Adipose tissue (tissue), 3 donors: ENCODE data around the gene SFXN2. TPM values are rescaled to one million over a fixed set of nuclear protein-coding genes. Genes with fewer than 3 reads are reported as not detected.
"Not testable (repeated sequence)": the region's sequence is repeated elsewhere in the genome, so short reads cannot be mapped to it uniquely, and the experiment has no call there.

Source experiments
- H3K27ac ChIP-seq: one replicate; pipeline ENCODE4 v1.5.1; 2013; ENCODE audit warnings: low read depth, low read length
- WGBS, 3 donors: extraction: QIAGEN DNeasy Blood & Tissue Kit; methylation state at CpG; one replicate each; pipeline ENCODE4 v1.1.7; 2013; 5-methylcytosine and 5-hydroxymethylcytosine counted together
- polyA plus RNA-seq, 3 donors: library from polyadenylated mRNA; stranded (reverse); fragments of 200-250 nt; gene quantifications; one replicate each; pipeline ENCODE4 v1.2.3, GENCODE V29; 2013
- donor health status: healthy with polysubstance abuse.
- donor health status: Bipolar disorder and iron deficiency.
- donor health status: healthy.

Gene SFXN2
- polyA plus RNA-seq, 3 donors = 3.0 to 11.5 (median 10.8) TPM

- no peak within 1 kb of the TSS for H3K27ac ChIP-seq
- WGBS, 3 donors = 0 to 1% (median 0%) methylated on average over 54 to 62 of the region's 62 CpGs
These were observed 419 bp upstream of the SFXN2 start, which contains the start of gene ARL3 for GRCh38 chr10:102713814-102714620. Gene ARL3 (minus strand): TSS chr10:102714397. CDS start chr10:102714275, 122 bp downstream.

- WGBS, 3 donors = 83 to 95% (median 91%) methylated on average over 1 of the region's 1 CpG
- no peak overlapping the region for H3K27ac ChIP-seq
These were observed 1.4 kb downstream of the SFXN2 start for GRCh38 chr10:102715880-102716279.

GRCh38 chr10:102716900-102717565 lies 2.6 kb downstream of the SFXN2 start:
- 90 to 97% (median 96%) methylated on average over 16 to 18 of the region's 18 CpGs for WGBS, 3 donors
- not testable (repeated sequence) for H3K27ac ChIP-seq

GRCh38 chr10:102718220-102718619 lies 3.8 kb downstream of the SFXN2 start:
- H3K27ac ChIP-seq = no peak overlapping the region
- 21 to 40% (median 31%) methylated on average over 3 of the region's 3 CpGs for WGBS, 3 donors

- no peak overlapping the region for H3K27ac ChIP-seq
- 90 to 95% (median 91%) methylated on average over 3 of the region's 3 CpGs for WGBS, 3 donors
These were observed 5.9 kb downstream of the SFXN2 start for GRCh38 chr10:102720337-102720736.

GRCh38 chr10:102720775-102721301 lies 6.4 kb downstream of the SFXN2 start:
- H3K27ac ChIP-seq = no peak overlapping the region
- whole genome bisulfite sequencing, 3 donors = 58 to 70% (median 67%) methylated on average over 6 of the region's 6 CpGs

- no peak overlapping the region for H3K27ac ChIP-seq
- WGBS, 3 donors = 73 to 78% (median 75%) methylated on average over 4 of the region's 4 CpGs
These were observed 7.5 kb downstream of the SFXN2 start for GRCh38 chr10:102721954-102722353.

- 95 to 98% (median 97%) methylated on average over 4 of the region's 4 CpGs for WGBS, 3 donors
- no peak overlapping the region for H3K27ac ChIP-seq
These were observed 9.6 kb downstream of the SFXN2 start for GRCh38 chr10:102723989-102724388.

GRCh38 chr10:102726274-102726673 lies 11.8 kb downstream of the SFXN2 start:
- 47 to 58% (median 56%) methylated on average over 3 of the region's 3 CpGs for WGBS, 3 donors
- no peak overlapping the region for H3K27ac ChIP-seq

- no peak overlapping the region for H3K27ac ChIP-seq
- WGBS, 3 donors = 69 to 71% (median 70%) methylated on average over 13 of the region's 13 CpGs
These were observed 12.8 kb downstream of the SFXN2 start for GRCh38 chr10:102727037-102727818.

- WGBS, 3 donors = 44 to 54% (median 47%) methylated on average over 28 to 30 of the region's 30 CpGs
- H3K27ac ChIP-seq = no peak overlapping the region
These were observed 14.9 kb downstream of the SFXN2 start for GRCh38 chr10:102729029-102730026.

GRCh38 chr10:102731222-102731800 lies 16.9 kb downstream of the SFXN2 start:
- 67 to 80% (median 78%) methylated on average over 5 of the region's 5 CpGs for WGBS, 3 donors
- H3K27ac ChIP-seq = no peak overlapping the region

GRCh38 chr10:102732661-102733060 lies 18.2 kb downstream of the SFXN2 start:
- WGBS, 3 donors = 0 to 80% (median 60%) methylated on average over 1 of the region's 1 CpG
- H3K27ac ChIP-seq = no peak overlapping the region

GRCh38 chr10:102735065-102735562 lies 20.7 kb downstream of the SFXN2 start:
- H3K27ac ChIP-seq = no peak overlapping the region
- WGBS, 3 donors = 57 to 73% (median 69%) methylated on average over 9 of the region's 9 CpGs

- H3K27ac ChIP-seq = no peak overlapping the region
These were observed 24.3 kb downstream of the SFXN2 start for GRCh38 chr10:102738692-102739121.

GRCh38 chr10:102740229-102740628 lies 25.8 kb downstream of the SFXN2 start:
- 74 to 78% (median 77%) methylated on average over 2 of the region's 2 CpGs for WGBS, 3 donors
- H3K27ac ChIP-seq = no peak overlapping the region

- no peak overlapping the region for H3K27ac ChIP-seq
These were observed 27.3 kb downstream of the SFXN2 start for GRCh38 chr10:102741726-102742237.

More at GRCh38 chr10:102741726-102742237, 27.3 kb downstream of the SFXN2 start:
- 36 to 72% (median 63%) methylated on average over 2 of the region's 2 CpGs for WGBS, 3 donors
